Testis (tissue), 3 donors: ENCODE data around the gene SDC3. TPM values are rescaled to one million over a fixed set of nuclear protein-coding genes. Genes with fewer than 3 reads are reported as not detected.

Source experiments
- DNase-seq: peaks from one replicate; pipeline ENCODE4 v3.0.0-alpha.2; 2019
- H3K27ac ChIP-seq, 2 donors: fragments of 200-600 bp; sonication (generic); one replicate each; pipeline ENCODE4 v1.5.1; 2019
- H3K27me3 ChIP-seq: fragments of 200-600 bp; sonication (generic); one replicate; pipeline ENCODE4 v1.5.1; 2019
- H3K36me3 ChIP-seq: fragments of 200-600 bp; sonication (generic); one replicate; pipeline ENCODE4 v1.5.1; 2017; ENCODE audit warnings: low read depth; ENCODE audit errors: missing control alignments
- H3K4me1 ChIP-seq: fragments of 200-600 bp; sonication (generic); one replicate; pipeline ENCODE4 v1.5.1; 2019
- H3K4me3 ChIP-seq, 2 donors: fragments of 200-600 bp; sonication (generic); one replicate each; pipeline ENCODE4 v1.5.1; 2017 to 2019
- H3K9me3 ChIP-seq: fragments of 200-600 bp; sonication (generic); one replicate; pipeline ENCODE4 v1.5.1; 2017
- POLR2A ChIP-seq: fragments of 450-650 bp; IDR thresholded peaks from one replicate; pipeline ENCODE4 v1.6.1; 2017; ENCODE audit warnings: antibody characterized with exemption, mild to moderate bottlenecking, moderate library complexity
- WGBS, 2 donors: methylation state at CpG; one replicate each; pipeline ENCODE4 v1.1.5; 2018; 5-methylcytosine and 5-hydroxymethylcytosine counted together
- intact Hi-C: fragments of 100-400 bp; cut with DNase I; formaldehyde crosslinking; loops from one replicate; pipeline ENCODE4 v1.15.1; 2023; ENCODE audit warnings: low total_unique reads
- polyA plus RNA-seq: library from polyadenylated mRNA; stranded (reverse); fragments of 350-450 nt; fragmentation: Illumina TruSeq; extraction: RNeasy Lipid Tissue Mini Kit (QIAGEN cat#74804); gene quantifications from one replicate; pipeline ENCODE4 v1.2.3, GENCODE V29; 2014; ENCODE audit warnings: low read depth, low replicate concordance; ENCODE audit not compliant: insufficient read depth
- total RNA-seq, 2 donors: library from RNA; depleted of rRNA; stranded (reverse); fragments of >200 nt; gene quantifications; one replicate each; pipeline ENCODE4 v1.2.3, GENCODE V29; 2016
- TF ChIP-seq, protein P1 (sequence below), 3 experiments: fragments of 450-650 bp in 2 of 3; fragments of 200-600 bp in 1 of 3; sonication (generic) in 1 of 3; IDR thresholded peaks; one replicate each; pipeline ENCODE4 v1.5.1; 2016 to 2019; ENCODE audit warnings: antibody characterized with exemption in 3 of 3, mild to moderate bottlenecking in 2 of 3, moderate library complexity in 1 of 3

Gene SDC3
- total and polyA plus RNA-seq, 3 donors from 2014 or later, result 3.9 to 21.2 (median 6.9) TPM

DNA sequence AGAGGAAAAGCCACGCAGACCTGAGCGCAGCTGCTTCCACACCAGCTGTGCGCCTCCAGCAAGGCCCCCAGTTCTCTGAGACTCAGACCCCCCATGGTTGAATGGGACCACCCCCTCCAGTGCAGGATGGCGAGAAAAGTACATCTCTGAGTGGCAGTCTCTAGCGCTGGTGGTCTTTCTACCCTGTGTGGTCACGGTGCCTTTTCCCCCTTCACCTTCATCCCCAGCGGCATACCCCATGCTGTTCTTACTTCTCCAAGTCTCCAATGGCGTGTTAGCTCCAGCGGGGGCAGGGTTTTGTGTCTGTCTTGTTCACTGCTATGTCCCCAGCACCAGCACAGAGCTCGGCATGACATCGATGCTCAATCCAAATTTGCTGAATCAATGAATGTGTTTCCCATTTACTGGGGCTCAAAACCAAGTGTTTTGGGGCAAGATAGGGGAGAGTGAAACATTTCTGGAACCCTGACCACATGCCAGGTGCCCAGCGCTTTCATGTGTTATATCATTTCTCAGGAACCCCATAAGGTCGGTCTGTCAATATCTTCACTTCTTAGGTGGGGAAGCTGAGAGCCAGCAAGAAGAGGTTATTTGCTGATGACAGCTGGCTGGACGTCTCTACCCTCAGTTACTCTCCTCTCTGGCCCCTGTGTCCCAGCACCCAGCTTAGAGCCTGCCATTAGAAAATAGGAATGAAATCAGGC, 959 bp upstream of the SDC3 start:
- no peaks in the 10 kb centered on the region for H3K9me3 ChIP-seq
- H3K4me3 ChIP-seq, result no peak overlapping the region
- peaks cover 8% of the 10 kb centered on the region for H3K4me1 ChIP-seq
- no peak overlapping the region for H3K27ac ChIP-seq
- WGBS, 2 donors, result 61 to 65% methylated on average over 14 of the region's 14 CpGs
- intact Hi-C loops, result loop anchor here (5.0 to 10.0 kb wide), 3 partner anchors 107 to 185 kb away; partner anchors contain the start of gene MATN1
- H3K27me3 ChIP-seq, result no peaks in the 10 kb centered on the region
- no peak for DNase-seq
- no peak for TF ChIP-seq POLR2A
- TF ChIP-seq, protein P1, sequence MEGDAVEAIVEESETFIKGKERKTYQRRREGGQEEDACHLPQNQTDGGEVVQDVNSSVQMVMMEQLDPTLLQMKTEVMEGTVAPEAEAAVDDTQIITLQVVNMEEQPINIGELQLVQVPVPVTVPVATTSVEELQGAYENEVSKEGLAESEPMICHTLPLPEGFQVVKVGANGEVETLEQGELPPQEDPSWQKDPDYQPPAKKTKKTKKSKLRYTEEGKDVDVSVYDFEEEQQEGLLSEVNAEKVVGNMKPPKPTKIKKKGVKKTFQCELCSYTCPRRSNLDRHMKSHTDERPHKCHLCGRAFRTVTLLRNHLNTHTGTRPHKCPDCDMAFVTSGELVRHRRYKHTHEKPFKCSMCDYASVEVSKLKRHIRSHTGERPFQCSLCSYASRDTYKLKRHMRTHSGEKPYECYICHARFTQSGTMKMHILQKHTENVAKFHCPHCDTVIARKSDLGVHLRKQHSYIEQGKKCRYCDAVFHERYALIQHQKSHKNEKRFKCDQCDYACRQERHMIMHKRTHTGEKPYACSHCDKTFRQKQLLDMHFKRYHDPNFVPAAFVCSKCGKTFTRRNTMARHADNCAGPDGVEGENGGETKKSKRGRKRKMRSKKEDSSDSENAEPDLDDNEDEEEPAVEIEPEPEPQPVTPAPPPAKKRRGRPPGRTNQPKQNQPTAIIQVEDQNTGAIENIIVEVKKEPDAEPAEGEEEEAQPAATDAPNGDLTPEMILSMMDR (IDR thresholded peaks at IDR 0.05), result no peak
- no peaks in the 10 kb centered on the region for H3K36me3 ChIP-seq

- intact Hi-C loops, result no loop called here
- peaks cover 8% of the 10 kb centered on the region for H3K4me1 ChIP-seq
- no peak overlapping the region for H3K27ac ChIP-seq
These were observed 252 bp downstream of the SDC3 start for GRCh38 chr1:30908316-30908695.

GRCh38 chr1:30907481-30908315, 860 bp downstream of the SDC3 start:
- Histone ChIP-seq H3K36me3 (no peaks in the 10 kb centered on the region), H3K9me3 (no peaks in the 10 kb centered on the region), H3K27ac (no peak overlapping the region), H3K4me3 (peak overlapping the region; percentile 21 to 43), H3K27me3 (no peaks in the 10 kb centered on the region), H3K4me1 (peaks cover 8% of the 10 kb centered on the region)
- TF ChIP-seq, protein P1 (IDR thresholded peaks at IDR 0.05), result no peak
- no peak for DNase-seq
- intact Hi-C loops, result no loop called here
- 14 to 36% methylated on average over 7 to 39 of the region's 47 CpGs for WGBS, 2 donors

More at GRCh38 chr1:30908316-30908695, 252 bp downstream of the SDC3 start:
- DNase-seq, result no peak
- no CpG with 5 or more reads among the region's 69 CpGs for WGBS, 2 donors
- no peaks in the 10 kb centered on the region for H3K36me3 ChIP-seq
- TF ChIP-seq, protein P1 (IDR thresholded peaks at IDR 0.05), result no peak
- no peak for TF ChIP-seq POLR2A
- H3K9me3 ChIP-seq, result no peaks in the 10 kb centered on the region
- H3K4me3 ChIP-seq, result peak overlapping the region; percentile 21 to 43
- no peaks in the 10 kb centered on the region for H3K27me3 ChIP-seq

- TF ChIP-seq, protein P1 (IDR thresholded peaks at IDR 0.05), result no peak
- TF ChIP-seq POLR2A, result no peak
- Histone ChIP-seq H3K27ac (no peak overlapping the region), H3K27me3 (no peaks in the 10 kb centered on the region), H3K36me3 (no peaks in the 10 kb centered on the region), H3K9me3 (no peaks in the 10 kb centered on the region), H3K4me1 (peaks cover 8% of the 10 kb centered on the region), H3K4me3 (no peak overlapping the region)
- DNase-seq, result no peak
- intact Hi-C loops, result no loop called here
- WGBS, 2 donors, result 79 to 92% methylated on average over 6 to 9 of the region's 9 CpGs
These were observed 1.7 kb downstream of the SDC3 start for GRCh38 chr1:30906631-30907441.
